ENCODE measurements around the gene ITGA1.
"Not testable (repeated sequence)": the region's sequence is repeated elsewhere in the genome, so short reads cannot be mapped to it uniquely, and the experiment has no call there.

The ITGA1 gene

DNA sequence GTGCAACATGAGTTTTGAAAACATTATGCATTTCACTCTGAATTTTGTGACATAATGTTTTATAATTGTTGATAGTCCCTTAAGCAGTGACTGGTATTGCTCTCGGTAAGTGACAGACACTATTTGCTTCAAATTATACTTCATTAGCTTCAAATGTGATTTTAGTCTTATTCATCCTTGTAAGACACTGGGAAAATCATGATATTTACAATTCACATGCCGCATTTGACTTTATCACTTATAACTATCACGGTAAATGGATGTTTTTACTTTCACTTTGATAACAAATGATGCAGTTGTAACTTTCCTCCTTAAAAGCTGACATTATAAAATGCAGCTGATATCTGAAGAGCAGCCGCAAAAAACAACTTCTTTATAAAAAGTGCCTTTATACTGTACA, 157.3 kb downstream of the ITGA1 start:
- FAIRE-seq (no peak), DNase-seq (ENCODE audit: insufficient read length, low spot score) (no peak)

DNA sequence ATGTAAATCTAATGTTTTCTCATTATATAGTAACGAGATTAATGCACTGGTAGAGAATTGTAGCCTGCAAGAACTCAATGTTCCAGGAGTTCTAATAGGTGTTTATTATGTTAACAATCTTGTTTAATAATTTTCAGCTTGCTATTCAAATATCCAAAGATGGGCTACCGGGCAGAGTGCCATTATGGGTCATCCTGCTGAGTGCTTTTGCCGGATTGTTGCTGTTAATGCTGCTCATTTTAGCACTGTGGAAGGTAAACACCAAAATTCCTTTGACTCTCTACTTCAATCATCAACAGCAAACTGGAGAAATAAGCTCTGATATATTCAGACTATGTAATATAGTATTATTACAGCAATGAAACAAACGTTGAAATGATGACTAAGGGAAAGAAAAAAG, 159.5 kb downstream of the ITGA1 start:
- DNase-seq (ENCODE audit: insufficient read length, low spot score): no peak

DNA sequence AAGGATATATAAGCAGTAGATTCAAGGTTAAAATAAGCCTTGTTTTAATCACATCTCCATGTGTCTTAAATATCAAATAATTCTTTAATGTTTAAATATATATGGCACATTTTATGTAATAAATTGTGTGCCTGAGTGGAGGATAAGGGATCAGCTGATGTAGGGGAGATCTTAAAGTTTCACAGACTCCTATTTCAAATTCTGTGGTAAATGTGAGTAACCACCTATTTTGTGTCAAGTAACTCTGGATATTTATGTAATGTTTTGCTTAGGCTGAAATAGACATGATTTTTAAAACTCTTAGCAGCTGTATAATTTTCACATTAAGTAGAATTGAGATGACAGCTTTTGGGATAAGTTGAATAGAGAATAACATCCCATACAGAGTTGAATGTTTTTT, 160.1 kb downstream of the ITGA1 start:
- DNase-seq (ENCODE audit: insufficient read length, low spot score): no peak
- no peak for FAIRE-seq

More for the DNA sequence above, 159.5 kb downstream of the ITGA1 start:
- FAIRE-seq: peak; percentile 9

DNA sequence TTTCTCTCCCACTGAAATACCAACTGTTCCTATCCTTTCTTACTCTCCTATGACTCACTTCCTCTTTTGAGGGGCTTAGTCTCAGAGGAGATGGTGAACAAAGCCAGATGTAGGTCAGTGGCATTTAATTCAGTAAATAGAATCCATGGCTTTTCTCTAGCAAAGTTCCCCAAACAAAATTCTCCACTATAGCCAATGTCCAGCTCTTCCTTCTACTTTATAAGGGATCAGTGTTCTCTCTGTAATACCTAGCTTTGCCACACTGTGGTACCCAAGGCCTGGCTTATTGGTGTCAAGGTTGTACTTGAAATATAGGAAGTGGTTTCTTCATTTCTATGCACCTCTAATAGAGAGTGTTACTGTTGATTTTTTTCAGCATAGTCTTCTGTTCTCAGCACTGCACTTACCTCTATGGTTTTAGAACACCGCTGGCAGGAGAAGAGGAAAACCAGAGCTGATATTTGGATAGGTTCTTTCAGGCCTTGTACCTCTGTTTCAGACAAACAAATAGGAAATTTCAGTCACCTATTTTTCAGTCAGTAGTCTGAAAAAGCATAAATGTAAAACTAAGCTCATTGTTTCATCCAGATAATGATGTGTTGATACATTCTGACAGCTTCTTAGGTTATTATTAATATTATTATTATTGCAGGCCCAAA, 160.8 kb downstream of the ITGA1 start:
- peak; percentile 64 for DNase-seq (ENCODE audit: insufficient read length, low spot score)
- FAIRE-seq: peak; percentile 20

DNA sequence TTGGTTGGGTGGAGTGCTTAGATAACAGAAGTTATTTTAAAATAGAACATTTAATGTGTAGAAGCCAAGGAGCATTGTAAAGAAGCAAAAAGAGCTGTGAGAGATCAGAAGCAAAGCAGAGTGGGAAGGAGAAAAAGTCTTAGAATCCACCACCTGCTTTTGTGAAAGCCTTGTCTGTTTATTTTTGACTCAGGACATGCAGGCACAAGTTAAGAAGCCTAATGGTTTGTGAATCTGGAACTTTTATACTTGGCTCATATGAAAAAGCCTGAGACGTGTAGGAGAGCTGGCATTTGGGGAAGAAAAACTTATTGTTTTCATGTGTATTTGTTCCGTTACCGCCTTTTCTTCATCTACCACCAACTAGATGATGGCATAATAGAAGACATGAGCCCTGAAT, 163.0 kb downstream of the ITGA1 start:
- no peak for FAIRE-seq
- no peak for DNase-seq (ENCODE audit: insufficient read length, low spot score)

DNA sequence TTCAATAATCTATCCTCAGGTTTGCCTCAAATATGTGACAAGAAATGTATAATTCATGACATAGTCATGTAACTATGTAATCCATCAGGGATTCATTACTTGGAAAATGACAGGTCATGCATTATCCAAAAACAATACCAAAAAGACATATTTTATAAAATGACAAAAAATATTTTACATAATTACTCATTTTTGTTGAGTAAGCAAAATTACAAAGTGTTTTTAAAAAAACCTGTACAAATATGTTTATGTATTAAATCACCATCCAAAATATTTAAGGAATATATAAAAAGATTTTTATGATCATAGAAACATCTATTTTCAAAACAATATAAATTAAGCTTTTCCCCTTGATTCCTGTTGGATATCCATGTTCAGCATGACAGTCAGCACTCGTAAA, 164.8 kb downstream of the ITGA1 start:
- DNase-seq (ENCODE audit: insufficient read length, low spot score) (no peak), FAIRE-seq (no peak)

DNA sequence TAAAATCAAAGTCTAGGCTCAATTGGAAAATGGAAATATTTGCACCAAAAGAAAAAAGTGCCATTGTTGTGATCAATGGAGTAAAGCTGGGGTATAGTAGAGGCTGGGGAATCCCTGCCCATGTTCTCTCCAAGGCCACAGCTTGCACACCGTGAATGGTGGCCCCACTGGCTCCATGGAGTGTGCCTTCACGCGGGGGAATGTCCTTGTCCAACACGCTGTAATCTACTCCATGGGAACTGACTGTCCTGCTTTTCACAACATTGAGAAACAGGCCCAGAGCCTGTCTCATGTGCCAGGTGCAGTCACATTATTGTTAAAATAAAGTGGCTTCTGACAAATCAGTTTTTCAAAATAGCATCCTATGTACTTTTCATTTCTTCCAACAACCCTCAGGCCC, 168.3 kb downstream of the ITGA1 start:
- DNase-seq (ENCODE audit: insufficient read length, low spot score) (no peak), FAIRE-seq (no peak)

DNA sequence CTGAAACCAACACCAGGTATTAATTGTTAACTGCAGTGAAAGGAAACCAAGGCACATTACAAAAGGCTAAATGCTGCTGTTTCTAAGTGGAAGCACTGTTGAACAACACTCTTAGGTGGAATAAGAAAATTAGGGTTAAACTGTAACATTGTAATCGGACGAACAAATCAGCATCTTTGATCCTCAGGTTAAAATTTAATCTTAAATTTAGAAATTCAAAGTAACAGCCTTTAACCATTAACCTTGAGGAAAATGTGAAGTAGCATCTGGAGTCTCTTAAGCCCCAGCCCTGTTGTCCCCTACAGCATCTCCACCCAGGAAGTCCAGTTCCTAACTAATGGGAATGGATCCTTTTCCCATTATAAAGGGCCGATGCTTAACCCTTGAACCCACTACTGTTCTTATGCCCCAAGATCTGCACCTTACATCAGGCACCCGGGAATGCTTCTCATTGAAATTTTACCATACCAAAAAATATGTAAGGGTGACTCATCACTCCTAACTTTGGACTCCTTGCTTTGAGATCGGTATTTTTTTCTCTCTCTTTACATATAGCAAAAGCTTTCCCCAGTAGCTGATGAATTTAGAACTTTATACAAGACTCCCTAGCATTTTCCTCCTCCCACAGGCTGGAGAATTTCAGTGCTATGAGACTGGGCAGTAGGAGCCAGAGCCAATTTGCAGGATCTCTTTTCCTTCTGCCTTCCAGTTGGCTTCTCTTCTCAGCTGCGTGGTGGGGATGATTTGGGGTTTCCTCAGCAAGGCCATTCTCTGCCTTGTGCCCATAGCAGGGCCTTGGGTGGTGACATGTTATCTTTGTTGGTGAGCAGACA, 169.4 kb downstream of the ITGA1 start:
- DNase-seq (ENCODE audit: insufficient read length, low spot score) (no peak), FAIRE-seq (no peak)

DNA sequence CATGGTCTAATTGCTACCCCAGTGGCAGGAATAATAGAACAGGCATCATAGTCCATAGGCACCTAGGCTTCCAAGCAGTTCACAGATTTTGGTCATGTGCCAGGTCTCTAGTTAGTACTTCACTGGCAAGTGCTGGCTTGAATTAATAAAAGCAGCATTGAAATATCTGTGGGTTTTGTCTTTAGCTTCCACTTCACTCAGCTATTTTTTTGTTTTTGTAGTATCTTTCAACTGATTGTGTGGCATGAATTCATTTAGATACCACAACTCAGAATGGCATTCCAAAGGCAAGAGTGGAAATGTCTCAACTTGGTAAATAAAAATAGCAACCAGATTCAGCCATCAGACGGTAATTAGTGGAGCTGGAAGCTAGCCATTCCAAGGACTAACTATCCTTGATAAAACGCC, 173.6 kb downstream of the ITGA1 start:
- DNase-seq (ENCODE audit: insufficient read length, low spot score) (no peak), FAIRE-seq (no peak)

DNA sequence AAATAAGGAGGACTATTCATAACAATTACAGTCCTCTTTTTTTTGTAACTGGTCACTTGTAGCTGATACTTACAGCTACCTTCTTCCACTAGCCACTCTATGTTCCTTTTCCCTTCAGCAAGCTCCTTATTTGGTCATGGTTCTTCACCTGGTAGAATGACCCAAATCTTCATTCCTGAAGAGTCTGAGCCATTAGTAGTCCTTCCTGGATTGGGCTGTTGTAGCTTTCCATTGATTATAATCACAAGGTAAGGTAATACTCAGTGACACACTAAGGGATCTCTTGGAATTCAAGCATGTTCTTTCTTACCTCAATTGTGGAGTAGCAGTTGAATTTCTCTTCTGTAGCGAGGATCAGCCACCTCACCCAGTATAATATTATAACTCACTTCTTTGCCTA, 175.9 kb downstream of the ITGA1 start:
- FAIRE-seq (no peak), DNase-seq (ENCODE audit: insufficient read length, low spot score) (no peak)

DNA sequence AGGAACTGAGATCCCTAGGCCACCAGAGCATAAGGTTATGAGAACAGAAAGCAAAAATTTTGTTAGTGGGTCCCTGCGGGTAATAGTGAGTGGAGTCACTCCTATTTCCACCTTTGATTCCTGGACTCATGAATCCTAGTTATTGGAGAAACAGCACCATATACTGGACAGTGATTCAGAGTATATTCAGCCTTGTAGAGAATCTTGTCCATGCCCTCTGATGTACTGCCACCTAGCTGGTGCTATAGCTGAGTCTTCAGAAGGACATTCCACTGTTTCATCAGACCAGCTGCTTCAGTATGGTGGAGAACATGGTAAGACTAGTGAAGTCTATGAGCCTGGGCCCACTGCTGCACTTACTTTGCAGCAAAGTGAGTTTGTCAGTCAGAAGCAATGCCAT, 176.4 kb downstream of the ITGA1 start:
- FAIRE-seq: peak; percentile 38
- DNase-seq (ENCODE audit: insufficient read length, low spot score): no peak

DNA sequence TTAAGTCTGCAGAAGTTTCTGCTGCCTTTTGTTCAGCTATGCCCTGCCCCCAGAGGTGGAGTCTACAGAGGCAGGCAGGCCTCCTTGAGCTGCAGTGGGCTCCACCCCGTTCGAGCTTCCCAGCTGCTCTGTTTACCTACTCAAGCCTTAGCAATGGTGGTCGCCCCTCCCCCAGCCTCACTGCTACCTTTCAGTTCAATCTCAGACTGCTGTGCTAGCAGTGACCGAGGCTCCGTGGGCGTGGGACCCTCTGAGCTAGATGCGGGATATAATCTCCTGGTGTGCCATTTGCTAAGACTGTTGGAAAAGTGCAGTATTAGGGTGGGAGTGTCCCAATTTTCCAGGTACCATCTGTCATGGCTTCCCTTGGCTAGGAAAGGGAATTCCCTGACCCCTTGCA, 188.4 kb downstream of the ITGA1 start:
- FAIRE-seq; DNase-seq (ENCODE audit: insufficient read length, low spot score): not testable (repeated sequence)

DNA sequence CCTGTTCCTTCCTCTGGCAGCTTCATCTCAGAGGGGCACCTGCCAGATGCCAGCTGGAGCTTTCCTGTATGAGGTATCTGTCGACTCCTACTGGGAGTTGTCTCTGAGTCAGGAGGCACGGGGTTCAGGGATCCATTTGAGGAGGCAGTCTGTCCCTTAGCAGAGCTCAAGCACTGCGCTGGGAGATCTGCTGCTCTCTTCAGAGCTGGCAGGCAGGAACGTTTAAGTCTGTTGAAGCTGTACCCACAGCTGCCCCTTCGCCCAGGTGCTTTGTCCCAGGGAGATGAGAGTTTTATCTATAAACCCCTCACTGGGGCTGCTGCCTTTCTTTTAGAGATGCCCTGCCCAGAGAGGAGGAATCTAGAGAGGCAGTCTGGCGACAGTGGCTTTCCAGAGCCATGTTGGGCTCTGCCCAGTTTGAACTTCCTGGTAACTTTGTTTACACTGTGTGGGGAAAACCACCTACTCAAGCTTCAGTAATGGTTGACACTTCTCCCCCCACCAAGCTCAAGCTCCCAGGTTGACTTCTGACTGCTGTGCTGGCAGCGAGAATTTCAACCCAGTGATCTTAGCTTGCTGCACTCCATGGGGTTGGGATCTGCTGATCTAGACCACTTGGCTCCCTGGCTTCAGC, 189.7 kb downstream of the ITGA1 start:
- FAIRE-seq (no peak), DNase-seq (ENCODE audit: insufficient read length, low spot score) (no peak)

DNA sequence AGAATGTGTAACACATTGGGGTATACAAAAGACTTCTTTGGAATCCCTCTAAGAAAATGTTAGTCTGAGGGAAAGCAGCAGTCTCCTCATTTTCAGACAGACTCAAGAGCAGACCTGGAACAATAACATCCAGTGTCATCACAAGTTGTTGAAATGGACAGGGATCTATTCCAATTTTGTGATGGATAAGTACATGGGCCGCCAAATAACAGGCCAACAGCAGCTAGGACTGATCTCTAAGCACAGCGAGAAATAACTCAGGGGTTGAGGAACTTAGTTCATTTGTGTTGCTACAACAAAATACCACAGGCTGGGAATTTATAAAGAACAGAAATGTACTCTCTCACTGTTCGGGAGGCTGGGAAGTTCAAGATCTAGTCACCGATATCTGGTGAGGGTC, 193.8 kb downstream of the ITGA1 start:
- DNase-seq (ENCODE audit: insufficient read length, low spot score) (no peak), FAIRE-seq (no peak)

DNA sequence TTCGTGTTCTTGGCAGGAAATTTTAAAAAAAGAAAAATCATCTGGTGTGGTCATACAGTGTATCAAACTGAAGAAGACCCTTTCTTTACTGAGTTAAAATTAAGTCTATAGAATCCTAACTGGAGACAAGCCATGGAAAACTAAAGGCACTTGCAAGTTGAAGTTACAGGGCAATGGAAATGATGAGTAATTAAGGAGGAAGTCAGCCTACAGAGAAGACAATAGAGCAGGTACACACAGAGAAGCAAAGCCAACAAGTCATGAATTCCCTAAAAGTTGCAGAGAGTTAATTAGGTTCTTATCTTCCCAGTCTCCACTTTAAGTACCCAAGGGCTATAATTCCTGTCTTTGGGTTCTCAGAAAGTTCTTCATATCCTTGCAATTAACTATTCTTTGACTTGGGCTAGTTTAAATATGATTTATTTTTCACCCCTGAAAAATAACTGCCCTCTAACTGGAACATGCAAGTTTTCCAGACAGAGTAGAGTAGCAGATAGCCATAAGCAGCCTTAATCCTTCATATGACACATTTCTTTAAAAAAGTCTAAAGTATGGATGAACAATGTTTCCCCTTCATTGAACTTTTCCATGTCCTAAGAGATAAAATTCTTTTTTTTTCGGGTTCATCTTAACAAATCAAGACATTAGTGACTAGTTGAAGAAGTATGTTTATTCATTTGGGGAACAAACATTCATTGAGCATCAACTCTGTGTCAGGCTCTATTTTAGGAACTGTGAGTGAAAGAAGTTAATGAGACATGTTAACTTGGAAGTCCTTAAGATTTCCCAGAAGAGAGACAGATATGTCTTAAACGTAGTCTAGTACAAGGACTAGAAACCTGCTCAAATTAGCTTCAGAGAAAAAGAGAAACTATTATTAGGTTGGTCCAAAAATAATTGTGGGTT, 196.3 kb downstream of the ITGA1 start:
- DNase-seq (ENCODE audit: insufficient read length, low spot score): no peak
- no peak for FAIRE-seq

DNA sequence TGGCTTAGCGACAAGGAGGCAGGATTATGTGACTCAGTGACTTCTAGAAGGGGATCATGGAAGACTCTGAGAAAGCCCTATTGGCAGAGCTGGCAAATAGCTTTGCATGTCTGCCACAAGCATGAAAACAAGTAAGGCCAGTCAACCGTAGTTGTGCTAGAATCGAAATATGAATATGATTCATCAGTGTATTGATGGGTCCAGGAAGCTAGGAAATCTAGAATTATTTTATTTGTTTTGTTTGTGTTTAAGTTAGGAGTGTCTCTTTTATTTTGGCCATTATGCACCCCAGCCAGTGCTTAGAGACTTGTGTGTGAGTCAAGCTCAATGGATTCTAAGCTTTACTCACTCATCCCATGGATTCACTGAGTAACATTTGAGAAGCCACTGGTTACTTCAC, 197.6 kb downstream of the ITGA1 start:
- no peak for FAIRE-seq
- no peak for DNase-seq (ENCODE audit: insufficient read length, low spot score)

DNA sequence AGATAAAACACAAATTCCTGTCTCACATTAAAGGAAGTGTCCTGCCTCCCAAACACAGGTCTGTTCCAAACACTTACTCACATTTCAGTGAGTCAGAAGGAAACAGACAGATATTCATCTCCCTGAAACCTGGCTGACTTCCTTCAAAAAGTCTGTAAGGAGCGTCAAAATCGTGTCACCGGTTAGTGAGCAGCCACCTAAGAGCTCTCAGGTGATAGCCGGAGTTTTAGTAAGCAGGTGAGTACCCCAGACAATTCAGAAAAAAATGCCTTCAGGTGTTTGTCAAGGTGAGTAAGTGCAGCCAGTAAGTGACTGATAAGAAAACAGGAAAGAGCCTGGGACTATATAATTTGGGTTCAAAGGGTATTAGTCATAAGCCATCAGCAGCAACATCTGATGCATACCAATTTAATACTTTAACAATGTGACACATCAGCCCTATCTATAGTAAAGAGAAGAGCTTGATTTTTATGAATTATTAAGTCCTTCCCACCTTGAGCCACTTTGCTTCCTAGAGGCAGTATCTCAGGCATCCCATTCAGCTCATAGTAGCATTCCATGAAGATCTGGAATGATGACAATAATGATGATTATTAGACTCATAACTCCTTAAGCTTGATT, 200.1 kb downstream of the ITGA1 start:
- no peak for DNase-seq (ENCODE audit: insufficient read length, low spot score)
- FAIRE-seq: no peak

DNA sequence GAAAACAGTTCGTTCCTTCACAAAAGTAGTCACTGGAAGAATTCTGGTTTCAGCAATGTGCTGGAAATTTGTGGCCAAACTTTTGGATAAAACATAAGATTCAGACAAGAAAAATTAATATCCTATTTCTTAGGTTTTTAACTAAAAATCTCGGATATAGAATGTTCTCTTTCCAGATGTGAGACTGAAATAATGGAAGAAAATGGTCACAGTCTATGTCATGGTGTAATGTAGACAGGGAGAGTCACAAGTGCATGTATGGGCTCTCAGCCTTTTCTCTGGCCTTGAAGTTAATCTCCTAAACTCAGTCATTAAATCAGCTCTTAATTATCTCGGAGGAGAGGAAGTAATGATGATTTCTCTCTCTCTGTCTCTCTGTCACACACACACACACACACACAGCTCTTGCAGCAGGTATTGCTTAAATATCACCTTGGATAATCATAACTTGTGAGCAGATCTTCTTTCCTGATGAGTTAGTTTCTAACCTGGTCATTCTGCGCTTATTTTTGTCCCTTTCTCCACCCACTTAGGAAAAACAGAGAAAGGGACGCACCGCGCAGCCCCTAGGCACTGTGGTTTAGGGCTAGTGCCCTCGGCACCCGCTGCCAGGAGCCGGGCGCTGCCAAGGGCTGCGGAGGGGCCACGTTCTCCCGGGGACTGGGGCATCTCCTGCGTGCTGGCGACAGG, 200.8 kb downstream of the ITGA1 start:
- peak; percentile 26 for FAIRE-seq

DNA sequence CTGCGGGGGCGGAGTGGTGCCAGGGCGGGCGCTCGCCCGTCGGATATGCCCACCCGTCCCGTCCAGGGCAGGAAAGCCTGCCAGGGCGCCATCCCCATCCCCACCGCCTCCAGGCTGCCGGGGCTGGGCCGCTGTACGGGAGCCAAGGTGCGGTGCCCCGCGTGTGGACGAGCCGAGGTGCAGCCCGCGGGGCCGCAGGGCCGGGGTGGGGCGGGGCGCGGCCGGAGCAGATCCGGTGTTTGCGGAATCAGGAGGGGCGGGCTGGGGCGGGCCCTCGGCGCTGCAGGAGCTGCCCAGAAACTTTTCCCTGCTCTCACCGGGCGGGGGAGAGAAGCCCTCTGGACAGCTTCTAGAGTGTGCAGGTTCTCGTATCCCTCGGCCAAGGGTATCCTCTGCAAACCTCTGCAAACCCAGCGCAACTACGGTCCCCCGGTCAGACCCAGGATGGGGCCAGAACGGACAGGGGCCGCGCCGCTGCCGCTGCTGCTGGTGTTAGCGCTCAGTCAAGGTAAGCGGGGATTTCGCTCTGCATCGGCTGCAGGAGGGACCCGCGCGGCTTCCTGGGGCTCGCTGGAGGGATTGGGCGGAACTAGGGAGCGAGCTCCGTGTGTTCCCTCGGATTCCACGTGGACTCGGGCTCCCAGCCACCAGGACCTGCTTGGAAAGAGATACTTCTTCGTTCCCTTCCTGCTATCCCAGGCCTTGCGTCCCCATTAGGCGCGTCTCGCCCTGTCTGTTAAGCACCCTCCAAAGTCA, 201.5 kb downstream of the ITGA1 start, which contains the start of gene ITGA2:
TSS of gene ITGA2 (plus strand) at position 328 of the 756 bp plus-strand sequence. CDS start at position 445, 117 bp downstream.
- peak; percentile 54 for FAIRE-seq
- peak; percentile 56 for DNase-seq (ENCODE audit: insufficient read length, low spot score)

More for the DNA sequence above, 200.8 kb downstream of the ITGA1 start:
- DNase-seq (ENCODE audit: insufficient read length, low spot score): no peak

Measured in HTR-8/SVneo (cell line).